ENCODE measurements around the gene ROBO4.

The ROBO4 gene

DNA sequence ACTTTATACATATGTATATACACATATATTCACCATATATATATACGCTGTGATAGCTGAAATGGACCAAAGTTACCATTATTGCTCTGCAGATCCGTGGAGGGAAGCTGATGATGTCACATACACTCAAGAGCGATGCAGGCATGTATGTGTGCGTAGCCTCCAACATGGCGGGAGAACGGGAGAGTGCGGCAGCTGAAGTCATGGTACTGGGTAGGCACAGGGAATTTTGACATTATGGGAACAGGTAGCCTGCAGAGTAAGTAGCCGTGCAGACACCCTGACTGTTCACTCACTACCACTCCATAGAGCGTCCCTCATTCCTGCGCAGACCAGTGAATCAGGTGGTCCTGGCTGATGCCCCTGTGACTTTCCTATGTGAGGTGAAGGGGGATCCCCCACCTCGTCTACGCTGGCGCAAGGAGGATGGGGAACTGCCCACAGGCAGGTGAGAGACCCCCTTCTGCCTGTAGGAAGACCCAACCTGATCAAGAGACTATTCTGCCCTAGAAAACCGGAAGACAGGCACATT lies 27.7 kb downstream of the ROBO4 start:
- DNase-seq: no peak

DNA sequence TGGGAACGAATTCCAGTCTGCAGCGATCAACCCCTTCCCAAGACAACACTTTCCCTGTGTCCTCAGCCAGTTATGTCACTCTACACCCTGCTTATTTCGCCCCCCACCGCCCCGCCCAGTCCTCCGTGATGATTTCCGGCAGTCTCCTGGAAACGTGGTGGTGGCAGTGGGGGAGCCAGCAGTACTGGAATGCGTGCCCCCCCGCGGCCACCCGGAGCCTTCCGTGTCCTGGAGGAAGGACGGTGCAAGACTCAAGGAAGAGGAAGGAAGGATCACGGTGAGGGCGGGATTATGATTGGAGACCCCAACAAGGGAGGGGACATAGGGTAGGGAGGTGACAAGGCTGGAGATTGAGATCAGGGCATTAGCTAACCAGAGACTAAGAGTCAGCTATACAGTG lies 28.3 kb downstream of the ROBO4 start:
- no peak for DNase-seq

DNA sequence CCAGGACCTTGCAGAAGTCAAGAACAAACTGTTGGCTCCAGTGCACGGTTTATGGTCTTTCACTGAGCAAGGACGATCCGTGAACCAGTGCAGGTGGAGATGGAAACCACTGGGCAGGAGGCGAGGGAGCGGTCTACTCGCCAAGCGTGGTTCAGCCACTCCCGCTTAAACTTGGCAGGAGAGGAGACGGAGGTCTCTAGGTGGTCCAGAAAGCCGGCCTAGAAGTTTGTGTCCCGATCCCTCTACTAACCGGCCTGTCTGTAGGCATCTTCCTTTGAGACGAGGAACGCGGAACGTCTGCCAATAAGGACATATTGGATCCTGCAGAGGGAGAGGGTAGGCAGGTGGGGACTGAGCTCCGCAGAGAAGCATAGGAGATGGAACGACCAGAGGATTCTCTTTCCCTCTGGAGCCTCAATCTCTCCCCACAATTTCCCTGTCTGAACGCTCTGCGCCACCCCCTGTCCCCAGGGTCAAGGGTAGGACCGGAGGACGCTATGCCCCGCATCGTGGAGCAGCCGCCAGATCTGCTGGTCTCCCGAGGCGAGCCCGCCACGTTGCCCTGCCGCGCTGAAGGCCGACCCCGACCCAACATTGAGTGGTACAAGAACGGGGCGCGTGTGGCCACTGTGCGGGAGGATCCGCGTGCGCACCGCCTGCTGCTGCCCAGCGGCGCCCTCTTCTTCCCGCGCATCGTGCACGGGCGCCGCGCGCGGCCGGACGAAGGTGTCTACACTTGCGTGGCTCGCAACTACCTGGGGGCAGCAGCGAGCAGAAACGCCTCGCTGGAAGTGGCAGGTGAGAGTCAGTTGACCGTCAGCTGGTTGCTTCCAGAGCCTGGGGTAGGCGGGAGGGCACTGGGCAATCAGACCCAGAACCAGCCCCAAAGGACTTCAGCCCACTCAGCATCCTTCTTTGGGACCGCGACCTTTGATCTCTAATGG lies 29.1 kb downstream of the ROBO4 start:
- DNase-seq: no peak

DNA sequence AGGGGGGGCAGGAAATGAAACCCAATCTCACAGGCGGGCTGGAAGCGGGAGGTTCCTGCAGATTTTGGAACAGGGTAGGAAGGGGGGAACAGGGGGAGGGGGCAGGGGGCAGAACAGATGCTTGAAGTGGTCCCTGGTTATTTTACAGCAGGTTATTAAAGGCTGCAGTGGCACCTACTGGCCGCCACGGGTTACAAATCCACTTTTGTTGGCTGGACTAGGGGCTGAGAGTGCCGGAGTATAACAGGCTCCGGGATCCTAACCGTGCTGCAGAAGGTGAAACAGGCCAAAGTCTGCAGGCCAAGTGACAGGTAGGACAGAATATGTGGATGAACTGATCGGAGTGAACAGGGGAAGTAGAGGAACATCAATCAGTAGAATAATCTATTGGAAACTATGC lies 30.0 kb downstream of the ROBO4 start:
- no peak for DNase-seq

DNA sequence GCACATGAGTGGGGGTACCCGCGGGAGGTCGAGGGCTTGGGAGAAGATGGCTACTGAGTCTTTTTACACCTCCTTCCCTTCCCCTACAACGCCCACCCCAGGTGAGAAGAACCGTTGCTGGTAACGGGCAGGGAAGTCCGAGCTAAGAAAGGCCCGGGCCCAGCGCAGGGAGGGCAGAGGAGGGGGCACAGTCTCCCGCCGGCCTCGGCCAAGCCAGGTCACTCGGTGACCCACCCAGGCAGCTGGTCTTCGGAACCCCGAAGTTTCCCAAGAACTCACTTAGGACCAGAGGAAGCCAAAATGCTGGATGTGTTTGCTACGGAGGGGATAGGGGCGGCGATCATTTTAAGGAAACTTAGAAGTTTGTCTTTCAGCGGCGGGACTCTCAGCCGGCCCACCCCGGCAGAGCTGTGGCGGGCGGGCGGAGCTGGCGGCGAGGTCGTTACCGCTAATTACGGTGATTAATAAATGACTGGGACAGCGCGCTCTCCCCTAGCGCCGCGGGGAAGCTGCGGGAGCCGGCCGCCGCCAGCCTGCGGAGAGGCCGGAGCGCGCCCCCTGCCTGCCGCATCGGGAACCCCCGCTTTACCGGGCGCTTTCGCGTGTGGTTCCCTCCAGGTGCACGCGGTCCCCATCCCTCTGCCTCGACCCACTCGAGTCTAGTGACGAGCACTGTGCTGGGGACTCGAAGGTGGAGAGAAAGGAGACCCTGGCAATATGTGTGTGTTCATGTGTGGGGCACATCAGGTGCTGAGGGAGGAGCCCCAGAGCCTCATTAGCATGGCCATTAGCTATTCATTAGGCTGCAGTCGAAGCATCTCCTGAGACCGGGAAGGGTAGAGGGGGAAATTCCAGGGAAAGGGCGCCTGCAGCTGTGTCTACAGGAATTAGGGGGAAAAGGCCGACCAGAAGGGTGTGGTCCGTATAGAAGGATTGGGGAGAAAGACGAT lies 31.5 kb downstream of the ROBO4 start:
- DNase-seq: no peak

DNA sequence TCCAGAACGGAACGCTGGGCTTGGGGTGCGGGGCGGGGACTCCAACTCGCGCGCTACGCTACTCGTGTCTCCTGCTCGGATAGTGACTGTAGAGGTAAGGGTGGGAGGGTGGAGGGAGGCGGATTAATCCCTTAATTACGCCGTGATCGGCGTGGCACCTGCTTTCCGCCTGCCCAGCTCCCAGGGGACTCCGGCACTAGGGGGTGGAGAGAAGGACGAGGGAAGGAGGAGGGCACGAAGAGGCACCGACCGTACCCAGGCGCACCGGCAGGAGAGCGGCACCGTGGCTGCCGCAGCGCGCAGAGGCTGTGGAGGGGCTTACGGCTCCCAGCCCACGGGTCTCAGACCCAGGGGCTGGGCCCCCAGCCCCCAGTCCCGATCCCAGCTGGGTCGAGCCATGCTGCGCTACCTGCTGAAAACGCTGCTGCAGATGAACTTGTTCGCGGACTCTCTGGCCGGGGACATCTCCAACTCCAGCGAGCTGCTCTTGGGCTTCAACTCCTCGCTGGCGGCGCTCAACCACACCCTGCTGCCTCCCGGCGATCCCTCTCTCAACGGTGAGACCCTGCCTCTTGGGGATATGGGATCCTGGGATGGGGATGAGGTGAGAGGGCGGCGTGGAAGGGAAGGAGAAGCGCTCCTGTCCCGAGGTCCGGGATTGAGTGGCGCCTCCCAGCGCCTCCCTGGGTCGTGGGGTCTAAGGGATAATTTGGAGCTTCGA lies 32.3 kb downstream of the ROBO4 start, which contains the start of gene ROBO3:
TSS of gene ROBO3 (plus strand) at position 252 of the 721 bp plus-strand sequence. CDS start at position 398, 146 bp downstream.
- no peak for DNase-seq

DNA sequence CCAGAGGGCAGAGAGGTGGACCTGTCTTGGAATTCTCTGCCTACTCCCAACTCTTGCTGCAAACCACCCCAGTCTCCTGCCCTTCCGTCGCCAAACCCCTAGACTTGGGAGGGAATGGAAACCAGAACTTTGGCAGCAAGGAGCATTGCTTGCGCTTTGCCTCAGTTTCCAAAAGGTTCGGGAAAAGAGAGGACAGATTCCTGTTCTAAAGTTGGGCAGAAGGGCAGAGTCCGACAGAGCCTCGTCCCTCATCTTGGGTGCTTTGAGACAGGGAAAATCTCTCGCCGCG lies 32.8 kb downstream of the ROBO4 start:
- no peak for DNase-seq

DNA sequence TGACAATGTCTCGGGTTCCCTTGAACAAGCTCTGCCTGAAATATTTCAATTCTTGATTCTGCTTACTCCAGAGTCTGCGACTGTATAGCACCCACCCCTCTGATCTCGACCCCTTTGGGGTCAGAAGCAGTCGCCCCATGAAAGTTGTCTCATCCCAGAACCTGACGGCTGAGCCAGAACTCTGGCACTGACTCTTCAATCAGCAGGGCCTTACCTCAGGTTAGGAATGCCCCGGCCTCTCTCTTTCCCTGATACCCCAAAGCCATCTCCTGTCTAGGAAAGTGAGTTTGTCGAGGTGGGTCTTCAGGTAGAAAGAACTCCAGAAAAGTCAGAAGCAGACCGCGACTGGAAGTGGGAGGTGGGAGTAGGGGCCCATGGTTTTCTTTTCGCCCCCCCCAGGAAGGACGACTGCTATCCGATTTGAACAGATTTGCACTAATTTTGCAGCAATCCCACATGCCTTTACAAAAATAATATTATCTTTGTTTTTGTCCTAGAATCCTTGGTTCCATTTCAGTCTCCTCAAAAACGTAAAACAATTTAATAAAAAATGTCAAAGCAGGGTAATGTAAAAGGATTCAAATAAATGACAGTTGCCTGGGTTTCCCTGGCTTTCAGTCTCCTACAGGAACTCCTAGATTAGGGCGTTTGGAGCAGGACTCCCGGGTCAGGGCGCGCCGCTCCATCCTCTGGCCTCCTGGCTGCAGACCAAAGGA lies 33.3 kb downstream of the ROBO4 start:
- DNase-seq: no peak

DNA sequence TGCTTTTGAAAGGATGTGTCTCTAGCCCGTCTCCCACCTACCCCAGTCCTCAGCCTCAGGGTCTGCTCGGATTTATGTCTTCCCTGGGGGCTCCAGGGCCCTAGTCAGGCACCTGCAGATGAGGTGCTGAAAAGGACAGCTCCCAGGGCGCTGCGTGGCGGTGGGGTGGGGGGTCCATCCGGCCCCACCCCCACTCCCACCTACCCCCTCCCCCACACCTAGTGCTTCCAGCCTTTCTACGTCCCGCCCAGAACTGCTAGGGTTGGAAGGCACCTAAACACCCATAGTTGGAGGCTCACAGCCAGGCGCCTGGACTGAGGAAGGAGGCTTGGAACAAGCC lies 33.9 kb downstream of the ROBO4 start:
- no peak for DNase-seq

DNA sequence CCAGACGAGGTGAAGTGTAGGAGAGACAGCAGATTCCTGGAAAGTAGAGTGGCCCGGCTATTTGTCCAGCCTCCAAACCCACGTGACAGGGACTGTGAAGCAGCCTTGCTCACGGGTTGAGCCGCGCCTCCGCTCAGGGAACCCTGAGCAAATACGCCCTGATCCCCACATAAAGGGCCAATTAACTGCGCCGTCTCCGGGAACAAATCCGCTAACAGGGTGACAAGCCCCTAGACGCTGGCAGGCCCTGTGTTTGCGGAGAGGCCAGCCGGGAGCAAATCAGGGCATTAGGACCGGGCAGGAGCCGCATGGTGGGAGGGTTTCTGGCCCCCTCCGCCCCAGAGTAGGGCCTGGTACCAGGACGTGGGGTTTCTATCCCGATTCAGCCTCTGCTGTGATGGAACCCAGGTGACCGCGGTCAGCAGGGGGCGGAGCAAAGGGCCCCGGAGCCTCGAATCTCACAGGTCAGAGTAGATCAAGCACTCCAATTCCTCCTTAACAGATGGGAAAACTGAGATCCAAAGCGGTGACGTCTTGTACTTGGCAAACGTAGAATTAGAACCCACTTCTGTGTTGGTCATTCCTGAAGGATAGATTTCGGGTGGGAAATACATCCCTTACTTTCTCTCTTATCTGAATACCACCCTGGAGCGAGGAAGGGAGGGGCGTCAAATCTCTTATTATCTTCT lies 34.4 kb downstream of the ROBO4 start:
- DNase-seq: no peak

DNA sequence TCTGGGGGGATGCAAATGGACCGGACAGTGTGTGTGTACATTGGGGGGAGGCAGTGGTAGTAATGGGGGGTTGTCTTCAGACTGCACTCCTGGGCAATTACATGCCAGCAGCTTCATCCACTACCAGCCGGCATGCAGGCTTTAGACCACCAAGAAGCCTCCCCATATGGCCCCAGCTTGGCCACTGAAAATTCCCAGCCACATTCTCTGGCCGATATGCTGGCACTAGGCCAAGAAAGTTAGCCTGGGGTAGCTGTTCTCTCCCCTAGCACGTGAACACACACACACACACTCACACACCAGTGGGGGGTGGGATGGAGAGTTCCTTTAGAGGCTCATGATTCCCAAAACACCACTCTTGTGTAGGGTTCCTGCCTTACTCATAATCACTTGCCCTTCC lies 36.0 kb downstream of the ROBO4 start:
- no peak for DNase-seq

DNA sequence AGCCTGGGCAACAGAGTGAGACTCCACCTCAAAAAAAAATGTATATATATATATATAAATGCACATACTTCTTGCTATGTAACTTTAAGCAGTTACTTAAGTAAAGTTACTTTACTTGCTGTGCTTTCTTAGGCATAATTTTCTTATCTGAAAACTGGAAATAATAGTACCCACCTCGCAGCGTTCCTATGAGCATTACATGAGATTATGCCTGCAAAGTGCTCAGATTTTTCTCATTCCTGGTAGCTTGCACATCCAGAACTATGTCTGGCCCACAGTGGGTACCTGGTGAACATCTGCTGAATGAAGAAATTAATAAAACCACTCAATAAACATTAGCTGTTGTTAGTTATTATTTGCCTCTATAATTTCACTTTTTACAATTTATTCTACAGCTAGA lies 38.5 kb downstream of the ROBO4 start:
- DNase-seq: no peak

DNA sequence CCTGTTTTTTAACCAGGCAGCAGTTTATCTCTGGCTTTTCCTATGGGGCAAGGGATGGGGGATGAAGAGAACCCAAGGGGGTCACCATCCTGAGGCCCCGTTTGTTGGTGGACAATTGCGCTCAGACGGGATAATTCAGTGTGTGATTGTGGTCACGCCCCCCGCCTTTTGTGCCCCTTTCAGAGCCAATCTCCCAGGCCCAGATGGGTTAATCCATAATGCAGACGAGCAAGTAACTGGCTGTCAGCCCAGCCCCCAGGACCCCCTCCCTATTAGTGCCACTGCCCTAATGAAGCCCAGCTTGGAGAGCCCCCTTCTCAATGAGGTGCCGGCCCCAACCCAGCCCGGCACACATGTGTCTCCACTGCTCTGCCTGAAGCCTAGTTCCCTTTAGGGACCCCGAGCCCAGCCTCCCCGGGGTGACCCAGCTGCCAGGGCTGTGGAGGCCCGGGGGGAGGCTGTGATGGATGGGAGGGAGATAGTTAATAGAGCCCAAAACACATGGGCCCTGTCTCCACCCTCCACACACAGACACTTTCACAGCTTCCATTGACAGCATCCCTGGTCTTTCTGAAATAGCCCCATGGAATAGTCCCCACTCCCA lies 51.5 kb downstream of the ROBO4 start:
- no peak for DNase-seq

DNA sequence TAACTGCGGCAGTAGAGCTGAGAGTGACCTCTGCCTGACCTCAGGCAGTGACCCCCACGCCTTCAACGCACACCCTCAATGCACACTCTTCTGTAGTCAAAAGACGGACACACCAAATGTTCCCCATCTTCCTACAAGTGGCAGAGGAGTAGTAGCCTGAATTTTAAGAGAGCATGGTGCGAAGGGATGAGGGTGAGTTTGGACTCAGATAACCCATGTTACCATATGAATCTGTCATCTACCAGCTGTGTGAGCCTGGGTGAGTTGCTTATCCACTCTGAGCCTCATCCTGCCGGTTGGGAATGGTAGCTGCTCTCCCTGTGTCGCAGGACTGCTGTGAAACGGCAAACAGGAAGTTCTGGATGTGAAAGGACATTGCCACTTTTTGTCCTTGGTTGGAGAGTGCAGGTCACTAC lies 53.0 kb downstream of the ROBO4 start:
- DNase-seq: no peak

DNA sequence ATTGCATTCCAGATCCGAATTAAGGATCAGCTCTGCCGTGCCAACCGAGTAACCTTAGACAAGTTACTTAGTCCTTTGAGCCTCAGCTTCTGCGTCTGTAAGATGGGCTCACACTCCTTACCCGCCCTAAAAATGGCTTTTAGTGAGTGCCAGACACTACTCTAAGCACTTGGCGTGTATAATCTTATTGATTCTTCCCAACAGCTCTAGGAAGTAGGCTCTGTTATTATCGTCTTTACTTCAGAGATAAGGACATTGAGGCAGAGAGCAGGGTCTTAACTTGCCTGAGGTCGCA lies 54.1 kb downstream of the ROBO4 start:
- no peak for DNase-seq

DNA sequence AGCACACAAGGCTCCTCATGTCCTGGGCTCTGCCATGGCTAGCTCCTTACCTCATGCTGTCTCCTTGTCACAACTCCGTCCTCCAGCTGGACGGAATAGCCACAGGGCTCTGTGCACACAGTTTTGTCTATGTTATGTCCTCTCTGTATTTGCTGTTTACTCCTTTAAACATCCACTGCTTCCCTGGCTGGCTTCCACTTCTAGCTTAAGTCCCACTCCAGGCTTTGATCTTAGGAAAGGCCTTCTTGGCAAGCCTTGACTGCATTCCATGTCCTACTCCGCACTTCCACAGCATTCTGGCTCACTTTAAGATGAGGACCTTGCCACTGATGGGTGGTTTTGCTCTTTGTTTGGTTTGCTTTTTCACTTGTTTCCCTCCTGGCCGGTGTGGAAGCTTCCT lies 55.4 kb downstream of the ROBO4 start:
- no peak for DNase-seq

DNA sequence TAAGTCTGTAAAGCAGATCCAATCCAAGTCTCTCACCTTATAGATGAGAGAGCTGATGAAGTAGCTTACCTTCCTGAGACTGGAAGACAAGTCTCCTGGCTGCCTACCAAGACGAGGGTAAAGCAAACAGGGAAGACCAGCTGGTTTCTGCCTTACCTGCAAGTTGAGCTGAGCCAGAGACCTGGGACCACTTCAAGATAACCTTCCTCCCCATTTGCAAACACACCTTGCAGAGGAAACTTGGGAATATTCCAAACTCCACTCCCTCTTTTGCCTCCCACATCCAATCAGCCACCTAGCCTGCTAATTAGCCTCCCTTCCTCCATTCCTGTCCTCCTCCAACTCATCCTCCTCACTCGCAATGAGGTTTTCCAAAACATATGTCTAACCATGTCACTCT lies 55.8 kb downstream of the ROBO4 start:
- no peak for DNase-seq

DNA sequence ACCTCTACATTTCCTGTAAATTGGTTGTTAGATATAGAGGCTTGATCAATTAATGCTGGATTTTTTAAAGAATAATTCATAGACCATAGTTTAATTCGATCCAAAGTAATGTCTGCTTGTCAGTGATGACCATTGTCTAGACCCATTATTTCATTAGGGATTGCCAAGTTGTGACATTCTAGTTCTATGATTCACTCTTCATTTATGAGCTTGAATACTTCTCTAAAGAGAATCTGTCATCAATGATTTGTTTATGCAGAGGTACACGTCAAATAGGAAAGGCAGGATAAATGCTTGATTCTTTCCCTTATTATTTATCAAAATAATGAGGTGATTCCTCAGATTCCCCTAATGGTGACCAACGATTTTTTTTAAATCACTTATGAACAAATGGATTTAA lies 56.5 kb downstream of the ROBO4 start:
- DNase-seq: no peak

DNA sequence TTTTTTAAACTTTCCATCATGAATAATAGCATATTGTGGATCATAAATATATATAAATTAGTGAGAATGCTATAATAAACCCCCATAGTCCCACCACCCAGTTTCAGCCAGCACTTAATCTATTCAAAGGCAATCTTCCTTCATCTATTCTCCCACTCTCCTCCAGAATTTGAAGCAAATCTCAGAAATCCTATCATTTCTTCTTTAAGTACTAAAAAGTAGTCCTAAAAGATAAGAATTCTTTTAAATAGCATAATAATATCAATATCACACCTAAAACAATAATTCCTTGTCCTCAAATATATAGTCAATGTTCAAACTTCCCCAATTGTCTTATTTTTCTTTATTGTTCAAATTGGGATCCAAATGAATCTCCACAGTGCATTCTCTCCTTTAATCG lies 57.0 kb downstream of the ROBO4 start:
- DNase-seq: no peak

DNA sequence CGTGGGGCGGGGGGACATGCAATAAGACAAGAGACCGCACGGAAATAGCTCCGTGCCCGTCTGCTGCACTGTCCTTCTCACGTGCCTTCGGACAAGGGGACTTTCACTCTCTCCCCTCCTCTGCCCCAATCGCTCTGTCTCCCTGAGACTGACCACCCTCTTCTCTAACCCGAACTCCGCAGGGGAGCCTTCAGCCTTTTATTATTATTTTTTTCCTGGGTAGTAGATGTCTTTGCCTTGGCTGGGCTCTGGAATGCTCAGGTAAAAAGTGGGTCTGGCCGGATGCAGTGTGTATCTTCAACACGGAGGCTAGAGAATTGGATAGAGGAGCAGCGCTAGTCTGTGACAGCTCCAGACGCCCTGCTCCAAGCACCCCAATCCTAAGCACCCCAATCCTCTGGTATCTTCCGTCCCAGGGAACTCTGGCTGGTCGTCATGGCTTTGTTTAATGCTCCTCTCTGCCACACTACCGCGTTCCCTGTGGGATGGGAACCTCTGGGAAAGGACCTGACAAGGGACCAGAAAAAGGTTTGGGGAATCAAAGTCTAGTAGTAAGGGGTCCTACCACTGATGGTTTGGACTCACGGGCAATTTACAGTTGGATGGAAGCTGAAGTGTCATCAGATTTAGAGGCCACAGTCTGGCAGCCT lies 57.6 kb downstream of the ROBO4 start:
- DNase-seq: no peak

Measured in GF-D8 (cell line).